Stimulated activated CD4-positive, alpha-beta T cell treated with anti-CD3 and anti-CD28 coated beads, Interleukin-12 subunit alpha, Interleukin-12 subunit beta, amount 100 ng/mL, for 24 hours (primary cell): ENCODE results near the gene DDX10.

Source experiments
- DNase-seq, 2 experiments: peaks; one replicate each; pipeline ENCODE4 v3.0.0-alpha.2; 2020; ENCODE audit warnings: low read depth in 2 of 2

DDX10 gene

GRCh38 chr11:108938604-108939003 lies 273.7 kb downstream of the DDX10 start:
- no peak for DNase-seq

- DNase-seq: no peak
Measured at GRCh38 chr11:108939135-108939534, 274.3 kb downstream of the DDX10 start.

GRCh38 chr11:108943853-108944252 lies 279.0 kb downstream of the DDX10 start:
- DNase-seq: no peak

GRCh38 chr11:108944471-108945178 lies 279.8 kb downstream of the DDX10 start:
- DNase-seq: no peak

GRCh38 chr11:108945341-108945740 lies 280.5 kb downstream of the DDX10 start:
- DNase-seq: no peak

- no peak for DNase-seq
Measured at GRCh38 chr11:108947654-108948570, 283.0 kb downstream of the DDX10 start.

- DNase-seq: no peak
Measured at GRCh38 chr11:108958368-108959104, 293.7 kb downstream of the DDX10 start.

- DNase-seq: no peak
Measured at GRCh38 chr11:108959105-108959761, 294.4 kb downstream of the DDX10 start.

GRCh38 chr11:108959874-108960273 lies 295.0 kb downstream of the DDX10 start:
- no peak for DNase-seq

GRCh38 chr11:108960501-108960900 lies 295.6 kb downstream of the DDX10 start:
- DNase-seq: no peak

- DNase-seq: no peak
Measured at GRCh38 chr11:108961095-108961494, 296.2 kb downstream of the DDX10 start.

GRCh38 chr11:108963118-108963517 lies 298.2 kb downstream of the DDX10 start:
- no peak for DNase-seq

GRCh38 chr11:108965306-108966001 lies 300.6 kb downstream of the DDX10 start:
- DNase-seq: no peak

- DNase-seq: no peak
Measured at GRCh38 chr11:108966206-108966605, 301.3 kb downstream of the DDX10 start.

- no peak for DNase-seq
Measured at GRCh38 chr11:108966978-108967377, 302.1 kb downstream of the DDX10 start.

- DNase-seq: no peak
Measured at GRCh38 chr11:108967571-108967970, 302.7 kb downstream of the DDX10 start.

- DNase-seq: no peak
Measured at GRCh38 chr11:108970221-108970991, 305.5 kb downstream of the DDX10 start.

- DNase-seq: no peak
Measured at GRCh38 chr11:108973402-108974162, 308.7 kb downstream of the DDX10 start.

- DNase-seq: no peak
Measured at GRCh38 chr11:108975026-108975425, 310.2 kb downstream of the DDX10 start.
